DMS114 treated with DMSO at 0.1 percent for 48 hours (cell line): Measurements from ENCODE around the gene SMIM41.
A peak's percentile ranks its signal among the peaks of the same experiment; 100 is the strongest.

ENCODE experiments used
- DNase-seq: peaks from one replicate; lab custom pipeline; 2025; ENCODE audit not compliant: unreplicated experiment; lab: John Stamatoyannopoulos, UW

Gene SMIM41

GRCh38 chr12:52063082-52063924 is 16.2 kb upstream of the SMIM41 start:
- DNase-seq = no peak

- no peak for DNase-seq
These were observed 15.4 kb upstream of the SMIM41 start for GRCh38 chr12:52063981-52064649.

- no peak for DNase-seq
These were observed 13.0 kb upstream of the SMIM41 start for GRCh38 chr12:52066346-52067080.

DNA sequence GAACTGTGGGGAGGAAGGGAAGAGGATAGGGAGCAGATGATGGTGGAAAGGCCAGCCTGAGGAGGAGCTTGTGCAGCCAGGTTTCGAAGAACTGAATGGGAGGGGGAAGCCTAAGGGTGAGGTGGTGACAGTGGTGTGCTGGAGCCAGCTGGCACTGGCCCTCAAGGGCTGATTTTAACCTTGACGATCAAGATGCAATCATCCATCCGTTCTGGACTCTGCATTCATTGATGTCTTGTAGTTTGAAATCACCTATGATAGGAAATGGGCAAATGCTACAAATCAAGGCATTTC is 12.5 kb upstream of the SMIM41 start:
- no peak for DNase-seq

- peak; percentile 94 for DNase-seq
These were observed 9.9 kb upstream of the SMIM41 start, which contains the start of gene ATG101 for GRCh38 chr12:52069327-52070184. TSS of gene ATG101 (plus strand) at chr12:52069978. CDS start at chr12:52073651, 3,673 bp downstream.

DNA sequence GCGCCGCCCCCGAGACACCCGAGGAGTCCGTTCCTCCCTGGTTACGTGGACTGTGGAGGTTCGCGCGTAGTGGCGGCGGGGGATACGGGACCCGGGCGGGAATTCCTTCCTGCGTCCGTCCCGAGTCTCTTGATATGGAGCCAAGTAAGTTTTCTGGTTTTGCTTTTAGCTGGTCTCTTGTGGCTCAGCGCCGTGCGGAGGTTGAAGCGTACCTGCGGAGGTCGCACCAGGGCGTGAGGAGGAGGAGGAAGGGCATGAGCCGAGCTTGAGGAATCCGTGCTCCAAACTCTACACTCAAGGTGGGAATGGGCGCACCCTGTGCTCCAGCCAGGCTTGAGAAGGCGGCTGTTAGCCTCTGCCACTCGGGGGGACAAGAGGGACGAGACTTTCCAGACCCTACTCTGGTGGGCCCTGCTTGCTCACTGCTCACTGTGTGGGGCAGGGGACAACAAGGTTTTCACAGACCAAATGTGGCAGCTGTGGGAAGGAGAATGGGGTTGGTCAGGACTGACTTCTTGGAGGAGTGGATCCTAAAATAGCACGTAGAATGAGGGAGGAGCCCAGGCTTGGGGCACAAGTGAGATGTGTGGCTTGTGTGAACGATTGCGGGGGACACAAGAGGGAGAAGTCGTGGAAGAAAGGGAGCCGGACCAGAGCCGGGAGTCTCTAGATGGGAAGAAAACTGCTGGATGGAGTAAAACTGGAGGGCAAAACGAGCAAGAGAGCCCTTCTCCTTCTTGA is 9.1 kb upstream of the SMIM41 start:
- no peak for DNase-seq

DNA sequence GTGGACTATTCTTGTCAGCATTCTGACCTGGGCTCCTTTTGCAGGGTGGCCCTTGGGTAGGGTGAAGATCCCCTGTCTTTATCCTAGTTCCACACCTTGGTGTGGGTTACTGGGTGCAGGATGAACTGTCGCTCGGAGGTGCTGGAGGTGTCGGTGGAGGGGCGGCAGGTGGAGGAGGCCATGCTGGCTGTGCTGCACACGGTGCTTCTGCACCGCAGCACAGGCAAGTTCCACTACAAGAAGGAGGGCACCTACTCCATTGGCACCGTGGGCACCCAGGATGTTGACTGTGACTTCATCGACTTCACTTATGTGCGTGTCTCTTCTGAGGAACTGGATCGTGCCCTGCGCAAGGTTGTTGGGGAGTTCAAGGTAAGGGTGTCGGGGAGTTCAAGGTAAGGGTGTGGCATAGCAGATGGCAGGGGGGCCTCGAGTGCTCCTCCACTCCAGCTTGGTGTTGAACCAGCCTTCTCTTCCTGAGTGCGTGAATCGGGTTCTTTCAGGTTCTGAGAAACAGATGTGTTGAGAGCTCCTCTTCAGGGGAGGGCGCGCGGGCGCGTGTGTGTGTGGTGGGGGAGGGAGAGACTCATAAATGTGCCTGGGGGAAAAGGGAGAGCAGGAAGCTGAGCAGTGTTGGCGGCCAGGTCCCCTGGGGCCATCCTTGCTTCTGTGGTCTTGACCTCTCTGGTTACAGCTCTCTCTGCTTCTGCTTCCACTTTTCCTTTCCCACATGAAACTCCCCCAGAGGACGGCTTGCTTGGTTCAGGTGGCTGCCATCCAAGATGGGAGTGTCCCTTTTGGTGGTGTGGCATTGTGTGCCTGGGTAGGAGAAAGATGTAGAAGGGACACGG is 5.7 kb upstream of the SMIM41 start:
- no peak for DNase-seq

- DNase-seq = no peak
These were observed 4.4 kb upstream of the SMIM41 start for GRCh38 chr12:52074971-52075724.

- DNase-seq = no peak
These were observed 2.7 kb upstream of the SMIM41 start for GRCh38 chr12:52076811-52077210.

DNA sequence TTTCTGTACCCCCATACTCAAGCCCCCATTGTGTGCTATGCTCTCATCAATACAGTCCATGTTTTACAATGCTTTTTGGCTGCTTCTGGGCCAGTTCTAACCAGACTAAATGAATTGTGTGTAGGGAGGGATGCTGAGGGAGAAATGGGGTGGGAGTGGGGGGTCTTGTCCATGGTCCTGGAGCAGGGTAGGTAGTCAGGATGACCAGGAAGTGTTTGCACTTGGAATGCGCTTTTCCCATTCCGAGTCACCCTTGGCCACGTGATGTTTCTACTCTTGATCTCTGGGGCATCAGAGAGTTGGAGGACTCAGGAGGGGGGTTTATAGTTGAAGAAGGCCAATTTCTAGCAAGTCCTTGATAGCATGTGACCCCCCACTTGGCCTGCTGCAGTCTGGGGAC is 1.2 kb upstream of the SMIM41 start:
- DNase-seq = no peak

- DNase-seq = no peak
These were observed 1.1 kb downstream of the SMIM41 start for GRCh38 chr12:52080403-52081251.

- DNase-seq = no peak
These were observed 1.8 kb downstream of the SMIM41 start for GRCh38 chr12:52081263-52081733.

DNA sequence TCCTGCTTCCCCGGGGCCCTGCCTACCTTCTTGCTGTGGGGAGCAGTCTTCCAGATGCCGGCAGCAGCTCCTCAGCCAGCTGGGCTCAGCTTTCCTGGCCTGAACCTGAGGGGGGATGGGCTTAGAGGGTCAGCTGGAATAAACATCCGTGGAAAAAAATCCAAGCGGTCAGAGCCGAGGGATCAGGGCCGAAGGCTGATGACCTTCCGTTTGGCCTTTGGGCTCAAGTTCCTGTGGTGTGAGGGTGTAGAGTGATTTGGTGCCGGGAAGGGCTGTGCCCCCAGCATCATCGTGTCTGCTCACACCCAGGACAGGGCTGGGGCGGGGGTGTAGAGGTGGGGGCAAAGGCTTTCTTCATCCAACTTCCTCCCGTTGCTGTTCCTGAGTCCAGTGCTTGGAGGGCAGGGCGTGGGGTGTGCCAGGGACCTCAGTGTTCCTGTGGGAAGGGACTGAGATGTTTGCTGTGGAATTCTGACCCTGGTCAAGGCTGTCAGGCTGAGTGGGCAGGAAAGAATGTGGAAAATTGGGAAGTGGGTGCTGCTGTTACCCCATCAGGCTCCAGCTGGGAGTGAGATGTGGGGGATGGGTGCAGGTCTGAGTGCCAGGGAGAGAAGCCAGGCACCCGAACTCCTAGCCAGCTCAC is 2.6 kb downstream of the SMIM41 start:
- DNase-seq = no peak

- no peak for DNase-seq
These were observed 3.1 kb downstream of the SMIM41 start for GRCh38 chr12:52082669-52082987.

GRCh38 chr12:52082988-52083637 is 3.6 kb downstream of the SMIM41 start:
- peak; percentile 44 for DNase-seq

GRCh38 chr12:52083638-52083996 is 4.1 kb downstream of the SMIM41 start:
- DNase-seq = no peak
